Activated CD4-positive, alpha-beta T cell treated with anti-CD3 and anti-CD28 coated beads, Interleukin-2, Interleukin-4, amounts not matched to agents 100 ng/mL and 50 ng/mL, durations not matched to agents 16 hours and 8 hours (primary cell): ENCODE data around the gene ST6GALNAC5.

ENCODE experiments used
- DNase-seq: peaks from one replicate; pipeline ENCODE4 v3.0.0-alpha.2; 2020; ENCODE audit warnings: low spot score

The ST6GALNAC5 gene

DNA sequence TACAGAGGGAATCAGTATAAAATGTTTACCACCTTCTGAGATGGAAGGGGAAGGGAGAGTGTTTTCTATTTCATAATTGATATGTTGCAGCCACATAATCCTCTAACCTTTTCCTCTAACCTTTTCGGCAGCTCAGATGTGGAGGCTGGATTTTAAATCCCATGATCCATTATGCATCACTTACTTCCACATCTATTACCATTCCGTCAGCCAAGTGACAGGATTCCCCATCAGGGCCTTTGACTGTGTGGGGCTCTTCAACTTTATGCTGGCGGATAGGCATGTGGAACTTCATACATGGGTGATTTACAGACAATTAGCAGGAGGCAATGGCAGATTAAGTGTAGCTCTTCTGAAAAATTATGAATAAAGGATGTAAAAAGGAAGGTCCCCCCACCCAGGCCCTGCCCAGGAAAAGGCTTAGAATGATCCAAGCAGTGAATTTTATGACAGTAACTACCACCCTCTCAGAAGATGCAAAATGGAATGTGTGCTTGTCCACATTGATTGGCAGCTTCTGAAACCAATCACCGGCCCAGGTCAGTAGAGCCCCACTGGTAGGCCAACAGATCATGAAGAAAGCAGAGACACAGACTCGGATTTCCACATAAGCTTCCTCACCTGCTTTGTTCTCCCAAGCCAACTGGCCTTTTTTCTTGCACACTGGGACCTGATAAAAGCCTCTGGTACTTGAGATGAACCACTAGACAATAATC is 147.0 kb downstream of the ST6GALNAC5 start:
- no peak for DNase-seq

DNA sequence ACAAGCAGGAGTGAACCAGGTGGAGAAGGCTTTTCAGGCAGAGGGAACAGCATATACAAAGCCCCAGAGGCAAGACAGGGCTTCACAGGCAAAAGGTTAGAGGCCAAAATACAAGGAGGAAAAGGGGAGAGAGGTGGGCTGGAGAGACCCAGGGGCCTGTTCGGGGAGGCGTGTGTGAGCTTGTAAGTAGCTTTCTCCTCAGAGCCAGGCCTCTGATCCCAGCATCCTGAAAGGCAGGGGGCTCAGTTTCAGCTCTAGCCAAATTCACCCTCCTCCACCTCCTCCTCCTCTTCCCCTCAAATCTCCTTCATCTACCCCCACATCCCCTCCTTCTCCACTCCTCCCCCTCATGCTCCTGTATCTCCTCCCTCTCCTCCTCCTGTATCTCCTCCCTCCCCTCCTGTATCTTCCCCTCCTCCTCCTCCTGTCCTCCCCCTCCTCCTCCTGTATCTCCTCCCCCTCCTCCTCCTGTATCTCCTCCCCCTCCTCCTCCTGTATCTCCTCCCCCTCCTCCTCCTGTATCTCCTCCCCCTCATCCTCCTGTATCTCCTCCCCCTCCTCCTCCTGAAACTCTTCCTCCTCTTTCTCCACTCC is 148.6 kb downstream of the ST6GALNAC5 start:
- DNase-seq, result no peak

DNA sequence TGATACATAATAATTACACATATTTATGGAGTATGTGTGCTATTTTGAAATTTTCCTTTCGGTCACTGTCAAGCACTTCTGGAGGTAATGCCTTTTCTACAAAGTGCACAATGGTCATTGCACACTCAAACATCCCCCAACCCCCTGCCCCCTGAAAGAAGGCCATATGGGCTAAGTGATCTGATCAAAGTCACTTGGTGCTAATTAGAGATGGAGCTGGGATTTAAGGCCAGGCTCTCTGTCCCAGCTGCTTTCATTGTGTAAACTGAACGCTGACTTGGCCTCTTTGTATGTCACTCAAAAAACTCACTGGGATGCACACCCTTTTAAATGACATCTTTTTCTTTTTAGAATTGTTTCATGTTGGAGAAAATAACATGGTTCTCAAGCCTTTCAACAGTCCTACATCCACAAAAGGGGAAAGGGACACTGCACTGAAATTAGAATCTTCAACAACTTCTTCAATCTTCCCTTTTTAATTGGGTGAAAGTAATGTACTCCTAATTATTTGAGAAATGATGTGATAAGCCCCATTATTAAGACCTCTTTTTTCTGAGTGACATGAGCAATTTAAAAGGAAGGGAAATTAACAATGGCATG is 149.2 kb downstream of the ST6GALNAC5 start:
- DNase-seq, result no peak

DNA sequence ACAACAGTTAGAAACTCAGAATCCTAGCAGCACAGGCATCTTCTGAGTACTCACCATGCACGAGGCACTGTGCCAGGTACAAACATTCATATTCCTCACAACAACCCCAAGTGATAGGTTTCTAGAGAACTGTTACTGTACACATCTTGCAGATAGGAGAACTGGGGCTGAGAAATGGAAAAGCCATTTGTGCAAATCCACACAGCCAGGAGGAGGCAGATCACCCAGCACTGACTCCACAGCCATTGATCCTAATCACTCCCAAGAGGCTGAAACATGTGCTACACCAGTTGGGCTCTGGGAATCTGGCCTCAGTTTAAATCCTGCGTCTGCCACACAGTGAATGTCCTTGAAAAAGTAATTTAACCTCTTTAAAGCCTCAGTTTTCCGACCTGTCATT is 151.0 kb downstream of the ST6GALNAC5 start:
- DNase-seq, result no peak

DNA sequence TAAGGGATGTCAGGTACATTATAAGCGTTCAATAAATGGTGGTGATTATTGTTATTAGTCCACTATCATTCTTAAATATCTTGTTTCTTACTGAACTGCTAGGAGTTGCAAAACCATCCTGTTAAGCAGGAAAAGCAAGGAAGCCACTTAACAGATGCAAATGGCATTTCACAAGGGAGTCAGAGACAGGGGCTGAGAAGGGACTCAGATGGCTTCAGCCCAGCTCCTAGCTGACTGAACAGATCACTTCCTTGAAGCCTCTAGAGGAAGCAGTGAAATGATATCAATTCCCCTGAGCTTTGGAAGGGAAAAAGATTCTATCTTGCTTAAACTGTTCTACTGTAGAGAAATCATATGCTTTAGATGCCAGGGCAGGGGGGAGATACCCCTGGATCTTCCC is 151.5 kb downstream of the ST6GALNAC5 start:
- no peak for DNase-seq

DNA sequence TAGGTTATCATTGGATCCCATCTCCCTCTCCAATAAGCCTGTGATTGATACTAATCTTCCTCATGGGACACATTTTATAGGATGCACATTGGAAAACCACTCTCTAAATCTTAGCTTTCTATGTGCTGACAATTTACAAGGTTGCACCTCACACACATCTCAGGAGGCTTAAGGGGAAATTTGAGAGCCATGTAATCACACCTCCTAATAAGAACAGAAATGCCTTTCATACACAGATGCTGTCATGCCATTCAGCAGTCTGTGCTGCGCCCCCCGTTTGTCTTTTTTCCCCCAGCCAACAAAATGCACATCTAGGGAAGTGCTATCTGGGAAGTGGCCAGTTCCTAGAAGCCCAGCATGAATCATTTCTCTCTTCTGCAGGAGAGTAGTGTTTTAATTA is 154.5 kb downstream of the ST6GALNAC5 start:
- no peak for DNase-seq

DNA sequence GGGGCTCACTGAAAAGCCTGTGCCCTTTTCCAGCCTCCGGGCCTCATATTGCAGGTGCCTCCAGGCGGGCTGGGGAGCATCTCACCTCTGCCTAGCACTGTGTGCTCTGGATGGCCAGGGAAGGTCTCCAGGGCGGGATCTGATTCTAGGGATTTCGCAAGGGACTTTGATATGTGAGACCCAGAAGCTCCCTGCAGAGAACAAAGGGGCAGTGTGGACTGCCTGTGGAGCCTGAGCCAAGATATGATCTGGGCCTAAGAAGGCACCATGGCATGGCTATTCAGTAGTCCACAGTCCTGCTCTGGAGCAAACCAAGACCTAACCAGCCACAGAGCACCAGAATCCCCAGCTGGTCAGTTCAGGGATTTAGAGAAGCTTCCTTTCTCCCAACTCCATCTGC is 157.2 kb downstream of the ST6GALNAC5 start:
- DNase-seq, result no peak

DNA sequence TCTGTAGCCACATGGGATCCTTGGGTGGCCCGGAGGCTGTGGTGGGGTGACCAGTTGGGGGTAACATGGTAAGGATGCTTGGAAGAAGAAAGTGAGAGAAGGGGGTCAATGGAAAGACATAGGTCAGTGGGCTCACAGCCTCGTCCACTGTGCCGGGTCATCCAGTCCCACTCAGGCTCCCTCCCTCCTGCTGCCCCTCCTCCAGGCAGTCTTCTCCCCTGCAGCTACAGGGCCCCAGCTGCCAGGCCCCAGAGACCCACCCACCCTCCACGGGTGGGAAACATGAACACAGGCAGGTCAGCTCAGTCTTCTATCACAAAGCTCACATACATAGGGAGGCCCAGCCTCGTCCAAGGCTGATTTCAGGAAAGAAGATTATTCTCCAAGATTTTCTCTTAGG is 158.3 kb downstream of the ST6GALNAC5 start:
- DNase-seq, result no peak

DNA sequence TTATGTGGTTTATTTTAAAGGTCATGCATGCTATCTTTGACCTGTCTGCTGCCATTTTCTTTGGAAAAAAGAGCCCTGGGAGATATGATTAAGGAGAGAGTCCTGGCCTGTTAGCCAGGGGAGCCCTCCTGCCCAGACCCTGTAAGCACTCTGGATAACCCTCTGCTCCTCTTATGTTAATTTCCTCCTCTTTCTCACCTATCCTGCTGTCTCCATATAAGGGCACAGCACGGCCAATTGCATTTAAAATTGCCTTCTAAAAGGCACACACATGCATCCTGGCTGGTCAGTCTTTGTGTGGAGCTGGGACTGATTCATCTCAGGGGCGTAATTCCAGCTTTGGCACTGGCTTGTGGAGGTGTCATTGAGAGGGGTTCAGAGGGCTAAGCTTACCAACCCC is 158.9 kb downstream of the ST6GALNAC5 start:
- no peak for DNase-seq

DNA sequence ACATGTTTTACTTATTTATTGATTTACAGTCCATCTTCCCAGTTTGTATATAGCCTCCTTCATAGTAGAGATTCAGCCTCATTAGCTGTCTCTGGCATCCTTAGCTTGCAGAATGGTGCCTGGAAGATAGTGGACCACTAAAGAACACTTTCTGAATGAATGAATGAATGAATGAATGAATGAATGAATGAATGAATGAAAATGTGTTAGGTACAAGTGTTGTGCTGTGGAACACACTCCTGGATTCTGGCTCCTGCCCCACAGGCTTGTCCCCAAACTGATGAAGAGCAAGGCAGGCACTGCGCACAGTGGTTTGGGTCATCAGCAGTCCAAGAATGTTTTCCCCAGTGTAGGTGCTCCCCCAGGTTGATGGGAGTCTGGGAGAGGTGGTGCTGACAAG is 159.4 kb downstream of the ST6GALNAC5 start:
- no peak for DNase-seq

DNA sequence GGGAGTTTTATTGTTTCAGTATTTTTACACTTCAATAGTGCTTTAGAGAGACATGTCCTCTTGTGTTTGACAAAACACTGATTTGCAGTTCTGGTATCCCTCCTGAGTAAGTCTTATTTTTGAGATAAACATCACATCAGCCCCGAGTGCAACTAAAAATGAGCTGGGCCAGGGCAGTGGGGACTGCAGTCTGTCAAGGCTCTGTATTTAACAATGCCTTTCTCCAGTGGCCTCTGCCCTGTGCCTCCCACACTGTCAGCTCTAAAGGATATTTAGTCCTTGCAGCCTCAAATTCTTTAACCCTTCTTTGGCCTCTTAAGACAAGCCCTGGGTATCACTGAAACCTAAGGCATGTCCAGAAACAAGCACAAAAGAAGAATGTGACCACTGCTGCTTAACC is 160.6 kb downstream of the ST6GALNAC5 start:
- DNase-seq, result no peak

DNA sequence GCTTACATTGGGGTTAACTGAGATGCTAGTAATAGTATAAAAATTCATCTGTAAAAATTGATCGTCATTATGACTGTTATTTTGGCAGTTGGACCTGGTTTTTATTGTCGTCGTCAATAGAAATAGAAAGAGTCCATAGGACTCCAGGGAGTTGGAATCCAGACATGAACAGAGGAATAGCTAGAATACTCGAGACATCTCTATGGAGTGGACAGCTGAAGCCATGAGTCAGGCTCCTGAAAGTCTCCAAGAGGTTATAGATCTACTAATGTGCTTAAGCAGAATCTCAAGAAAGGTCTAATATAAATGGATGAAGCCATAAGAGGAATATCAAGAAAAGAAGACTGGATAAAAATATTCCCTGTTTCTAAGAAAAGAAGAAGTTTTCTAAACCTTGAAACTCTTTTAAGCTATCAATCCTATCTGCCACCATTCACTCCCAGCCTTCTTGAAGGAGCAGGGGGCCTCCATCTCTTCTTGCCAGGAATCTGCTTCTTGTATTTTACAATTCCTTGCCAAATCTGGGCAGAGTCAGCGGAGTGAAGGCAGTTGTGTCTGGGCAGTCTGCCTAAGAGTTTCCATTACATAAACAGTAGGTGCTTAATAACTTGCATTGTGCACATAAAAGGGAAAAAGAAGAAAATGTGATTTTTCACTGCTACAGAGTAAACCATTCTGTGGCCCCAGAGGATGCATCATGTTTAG is 163.3 kb downstream of the ST6GALNAC5 start:
- no peak for DNase-seq

DNA sequence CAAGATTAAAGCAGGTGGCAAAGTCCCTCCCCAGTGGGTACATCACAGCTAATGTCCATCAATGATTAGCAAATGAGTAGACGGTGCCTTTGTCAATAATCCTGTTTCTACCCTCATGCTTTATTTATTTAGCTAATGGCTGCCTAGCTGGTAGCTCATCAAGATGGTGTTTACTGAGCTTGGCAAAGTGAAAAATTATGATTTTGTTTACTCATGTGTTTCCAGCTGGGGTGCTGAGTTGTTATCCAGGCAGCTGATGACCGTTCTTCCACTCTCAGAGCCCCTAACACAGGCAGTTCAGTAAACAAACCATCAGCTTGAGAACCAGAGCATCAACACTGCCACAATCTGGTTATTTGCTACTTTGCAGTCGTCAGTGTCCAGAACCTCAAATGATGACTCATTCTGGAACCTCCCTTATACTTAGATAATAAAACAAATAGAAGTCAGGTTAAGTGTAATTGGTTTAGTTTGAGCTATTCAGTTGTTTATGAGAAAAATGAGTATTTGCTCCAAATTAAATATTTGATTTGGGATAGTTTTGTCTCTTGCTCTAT is 163.9 kb downstream of the ST6GALNAC5 start:
- DNase-seq, result no peak

DNA sequence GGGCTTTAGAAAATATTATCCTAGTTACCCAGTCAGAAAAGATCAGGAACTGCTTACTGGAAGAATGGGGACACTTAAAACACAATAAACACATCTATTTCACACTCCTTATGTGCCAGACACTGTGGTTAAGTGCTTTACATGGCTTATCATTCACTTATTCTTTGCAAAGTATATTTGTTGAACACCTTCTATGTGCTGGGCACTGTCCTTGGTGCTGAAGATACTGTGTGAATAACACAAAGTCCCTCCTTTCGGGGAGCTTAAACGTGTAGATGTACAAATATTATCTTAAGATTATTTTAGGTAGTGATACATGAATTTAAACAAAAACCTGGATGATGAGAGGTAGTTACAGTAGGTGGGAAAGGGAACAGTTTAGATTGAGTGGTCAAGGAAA is 169.3 kb downstream of the ST6GALNAC5 start:
- DNase-seq, result peak; percentile 6

DNA sequence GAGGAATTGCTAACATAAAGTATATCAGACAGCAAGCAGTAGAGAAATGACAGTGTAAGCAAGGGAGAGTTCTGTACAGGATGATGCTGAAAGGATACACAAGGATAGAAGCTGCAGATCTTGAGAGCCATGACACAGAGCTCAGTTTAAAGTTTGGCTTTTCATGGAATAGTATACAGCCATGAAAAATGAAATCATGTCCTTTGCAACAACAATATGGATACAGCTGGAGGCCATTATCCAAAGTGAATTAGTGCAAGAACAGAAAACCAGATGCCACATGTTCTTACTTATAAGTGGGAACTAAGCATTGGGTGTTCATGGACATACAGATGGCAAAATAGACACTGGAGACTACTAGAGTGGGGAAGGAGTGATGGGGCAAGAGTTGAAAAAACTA is 169.8 kb downstream of the ST6GALNAC5 start:
- DNase-seq, result no peak

DNA sequence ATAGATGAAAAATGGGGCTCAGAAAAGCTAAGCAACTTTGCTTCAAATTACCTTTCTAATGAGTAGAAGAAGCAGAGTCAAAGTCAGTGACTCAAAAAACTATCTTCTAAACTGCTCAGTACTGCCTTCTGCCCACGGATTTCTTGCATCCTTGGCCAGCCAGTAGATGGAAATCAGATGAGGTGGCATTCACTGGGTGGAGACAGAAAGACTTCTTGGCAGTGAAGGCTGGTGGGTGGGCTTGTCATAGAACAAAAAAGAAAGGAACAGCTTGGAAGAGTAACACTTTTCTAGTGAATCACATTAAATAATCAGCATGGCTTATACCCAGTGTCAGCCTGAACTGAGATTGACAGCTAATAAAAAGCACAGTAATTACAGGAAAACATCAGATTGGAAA is 170.7 kb downstream of the ST6GALNAC5 start:
- DNase-seq, result no peak

DNA sequence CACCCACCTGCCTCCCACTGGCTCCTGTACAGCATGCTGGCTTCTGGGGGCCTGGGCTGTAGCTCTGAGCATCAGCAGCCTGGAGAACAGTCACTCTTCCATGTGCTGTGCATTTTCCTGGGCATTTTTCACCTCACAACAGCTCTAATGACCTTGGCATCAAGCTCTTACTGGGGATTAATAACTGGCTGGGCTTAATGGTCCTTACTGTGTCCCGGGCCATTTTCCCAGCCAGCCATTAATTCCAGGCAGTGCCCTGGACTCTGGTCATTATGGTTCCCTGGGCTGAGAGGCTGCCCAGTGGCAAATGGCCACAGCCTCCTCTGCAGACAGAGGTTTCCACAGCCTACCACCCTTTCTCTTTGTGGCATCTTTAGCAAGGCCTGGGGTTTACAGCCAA is 171.8 kb downstream of the ST6GALNAC5 start:
- no peak for DNase-seq

DNA sequence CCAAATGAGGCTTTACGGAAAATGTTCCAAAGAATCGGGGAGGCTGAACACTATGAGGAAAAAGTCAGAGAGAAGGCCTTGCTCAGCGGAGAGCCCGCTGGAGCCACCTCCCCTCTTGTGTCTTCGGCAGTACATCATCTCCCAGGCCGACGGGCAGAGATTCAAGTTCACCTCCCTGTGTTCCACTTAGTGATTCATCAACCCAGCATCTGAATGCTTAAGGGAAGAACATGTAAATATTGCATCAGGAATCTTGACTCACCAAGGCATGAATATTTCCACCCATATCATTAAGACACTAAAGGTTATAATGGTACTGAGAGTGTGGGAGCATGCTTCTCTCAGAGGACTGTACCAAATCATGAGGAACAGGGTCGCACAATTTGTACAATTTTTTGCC is 172.5 kb downstream of the ST6GALNAC5 start:
- DNase-seq, result no peak

DNA sequence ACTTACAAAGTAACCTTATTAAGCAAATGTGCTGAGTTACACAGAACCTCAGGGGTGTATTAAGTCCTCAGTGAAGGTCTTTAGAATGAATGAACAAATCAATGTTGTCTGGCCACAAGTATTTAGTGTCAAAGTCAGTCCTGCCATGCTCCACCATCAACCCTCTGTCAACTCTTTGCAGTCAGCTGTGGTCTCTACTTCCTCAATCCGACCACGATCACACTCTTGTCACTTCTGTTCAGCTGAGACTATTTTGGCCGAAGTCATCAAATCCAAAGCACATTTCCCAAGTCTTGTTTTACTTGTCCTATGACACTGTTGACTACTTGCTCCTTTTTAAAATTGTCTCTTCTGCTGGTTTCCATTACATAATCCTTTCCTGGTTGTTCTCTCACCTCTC is 173.5 kb downstream of the ST6GALNAC5 start:
- DNase-seq, result no peak

DNA sequence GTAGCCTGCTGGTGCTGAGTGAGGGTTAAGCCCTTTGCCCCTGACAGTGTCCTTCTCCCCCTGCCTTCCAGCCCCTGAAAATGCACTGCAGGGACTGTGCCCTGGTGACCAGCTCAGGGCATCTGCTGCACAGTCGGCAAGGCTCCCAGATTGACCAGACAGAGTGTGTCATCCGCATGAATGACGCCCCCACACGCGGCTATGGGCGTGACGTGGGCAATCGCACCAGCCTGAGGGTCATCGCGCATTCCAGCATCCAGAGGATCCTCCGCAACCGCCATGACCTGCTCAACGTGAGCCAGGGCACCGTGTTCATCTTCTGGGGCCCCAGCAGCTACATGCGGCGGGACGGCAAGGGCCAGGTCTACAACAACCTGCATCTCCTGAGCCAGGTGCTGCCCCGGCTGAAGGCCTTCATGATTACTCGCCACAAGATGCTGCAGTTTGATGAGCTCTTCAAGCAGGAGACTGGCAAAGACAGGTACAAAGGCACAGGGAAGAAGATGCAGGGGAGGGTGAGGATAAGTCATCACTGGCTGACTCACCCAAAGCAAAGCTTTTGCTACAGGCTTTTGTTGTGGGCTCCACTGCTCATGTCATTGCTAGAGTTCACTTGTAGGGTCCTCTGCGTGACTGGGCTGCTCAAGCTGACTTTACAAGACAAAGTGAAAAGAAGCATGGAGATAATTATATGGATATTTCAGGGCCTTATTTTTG is 177.0 kb downstream of the ST6GALNAC5 start:
- no peak for DNase-seq

DNA sequence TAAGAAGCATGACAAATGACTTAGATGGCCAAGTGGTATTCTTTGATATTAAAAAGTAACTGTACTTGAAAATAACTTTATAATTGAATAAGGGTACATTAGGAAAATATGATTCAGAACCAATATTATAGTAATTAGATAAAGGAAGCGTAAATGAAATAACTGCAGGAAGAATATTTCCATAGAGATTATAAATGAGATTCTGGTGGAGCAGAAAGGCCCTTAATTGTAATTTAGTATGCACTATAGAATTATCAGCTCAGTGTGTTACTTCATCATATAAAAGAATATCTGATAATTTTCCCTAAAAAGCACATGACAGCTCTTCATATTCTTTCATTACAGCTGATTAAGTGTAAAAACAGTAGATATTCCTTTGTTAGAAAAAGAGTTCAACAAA is 180.3 kb downstream of the ST6GALNAC5 start:
- DNase-seq, result no peak

DNA sequence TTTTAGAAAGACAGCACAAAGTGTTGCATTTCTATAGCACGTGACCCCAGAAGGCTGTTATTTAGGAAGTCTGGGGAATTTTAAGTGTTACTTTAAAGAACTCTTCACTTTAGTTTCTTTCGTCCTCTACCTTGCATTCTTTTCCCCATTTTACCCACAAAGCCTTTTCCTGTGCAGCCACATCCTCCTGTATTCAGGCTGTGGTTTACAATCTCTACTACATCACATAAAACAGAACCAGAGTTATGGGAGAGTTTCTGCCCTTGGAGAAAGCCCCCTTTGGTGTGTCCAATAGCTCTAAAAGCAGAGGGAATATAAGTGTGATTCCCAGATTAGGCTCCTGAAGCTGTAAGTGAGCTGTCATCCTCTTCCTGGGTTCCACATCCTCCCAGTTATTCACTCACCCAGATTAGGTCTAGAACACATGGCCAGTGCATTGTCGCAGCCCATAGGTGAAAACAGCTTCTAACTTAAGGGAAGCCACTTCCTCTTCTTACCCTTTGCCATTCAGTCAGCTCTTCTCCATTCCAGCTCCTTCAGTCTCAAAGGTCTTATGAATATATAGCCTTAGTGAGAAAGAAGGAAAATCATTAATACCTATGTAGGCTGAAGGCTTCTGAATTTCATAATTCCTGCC is 180.8 kb downstream of the ST6GALNAC5 start:
- DNase-seq, result no peak
